ENCODE measurements around the gene DIABLO. TPM values are rescaled to one million over a fixed set of nuclear protein-coding genes. Genes with fewer than 3 reads are reported as not detected.
A peak's percentile ranks its signal among the peaks of the same experiment; 100 is the strongest.

The DIABLO gene
- total RNA-seq, 2 experiments from 2014 or later = 40.3 to 46.1 TPM

DNA sequence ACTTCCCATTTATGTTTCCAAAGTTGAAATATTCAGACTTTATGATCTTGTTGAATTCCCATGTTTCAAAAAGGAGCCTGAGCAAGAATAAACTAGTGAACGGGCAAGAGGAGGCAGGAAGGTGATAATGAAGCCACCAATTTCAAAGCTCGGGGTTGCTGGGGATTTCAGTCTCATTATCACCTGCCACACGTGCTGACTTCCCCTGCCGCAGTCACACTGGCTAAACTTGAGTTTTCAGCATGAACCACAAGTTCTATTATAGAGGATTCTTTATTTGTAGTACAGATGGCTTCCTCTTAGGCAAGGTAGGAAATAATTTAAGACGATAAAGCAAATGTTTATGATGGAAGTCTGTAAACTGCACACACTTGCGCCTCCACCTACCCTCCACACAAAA, 18.1 kb upstream of the DIABLO start:
- Mint-ChIP-seq H3K4me3 (peak overlapping the region; percentile 84), H3K9me3 (ENCODE audit: low read depth) (no peaks in the 10 kb centered on the region), H3K36me3 (peaks cover 20% of the 10 kb centered on the region), H3K4me1 (peaks cover 37% of the 10 kb centered on the region), H3K27me3 (no peaks in the 10 kb centered on the region), H3K27ac (peak overlapping the region; percentile 97)
- CTCF ChIA-PET = interaction anchor here (0.6 to 3.9 kb wide), 12 partner anchors 13 to 550 kb away, joined by 3 to 33 read pairs (median 6); partner anchors contain the start of gene DIABLO
- ATAC-seq (peak; percentile 26), DNase-seq (peak; percentile 61)

DNA sequence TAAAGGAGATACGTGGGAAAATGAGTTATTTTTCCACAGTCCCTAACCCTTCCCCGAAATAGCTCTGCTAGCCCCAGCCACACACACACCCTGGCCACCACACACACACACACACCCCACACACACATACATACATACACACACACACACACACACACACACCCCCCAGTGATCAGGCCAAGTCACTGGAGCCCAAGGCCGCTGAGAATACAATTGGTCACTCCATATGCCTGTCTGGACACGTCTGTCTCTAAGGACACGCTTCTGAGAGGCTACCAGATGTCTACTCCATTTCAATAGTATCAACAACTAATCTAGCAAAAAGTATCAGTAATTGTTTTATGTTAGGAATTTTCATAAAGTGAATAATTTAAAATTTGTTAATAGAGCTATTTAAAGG, 13.0 kb upstream of the DIABLO start:
- no peaks in the 10 kb centered on the region for H3K9me3 Mint-ChIP-seq (ENCODE audit: low read depth)
- peaks cover 30% of the 10 kb centered on the region for H3K36me3 Mint-ChIP-seq
- H3K4me3 Mint-ChIP-seq = no peak overlapping the region
- no peak for ATAC-seq
- H3K27me3 Mint-ChIP-seq = no peaks in the 10 kb centered on the region
- CTCF ChIA-PET = interaction anchor here (0.6 to 1.4 kb wide), 4 partner anchors 12 to 332 kb away, joined by 3 to 5 read pairs (median 4); no protein-coding TSS in a partner anchor
- DNase-seq = no peak
- peaks cover 14% of the 10 kb centered on the region for H3K4me1 Mint-ChIP-seq
- no peak overlapping the region for H3K27ac Mint-ChIP-seq

DNA sequence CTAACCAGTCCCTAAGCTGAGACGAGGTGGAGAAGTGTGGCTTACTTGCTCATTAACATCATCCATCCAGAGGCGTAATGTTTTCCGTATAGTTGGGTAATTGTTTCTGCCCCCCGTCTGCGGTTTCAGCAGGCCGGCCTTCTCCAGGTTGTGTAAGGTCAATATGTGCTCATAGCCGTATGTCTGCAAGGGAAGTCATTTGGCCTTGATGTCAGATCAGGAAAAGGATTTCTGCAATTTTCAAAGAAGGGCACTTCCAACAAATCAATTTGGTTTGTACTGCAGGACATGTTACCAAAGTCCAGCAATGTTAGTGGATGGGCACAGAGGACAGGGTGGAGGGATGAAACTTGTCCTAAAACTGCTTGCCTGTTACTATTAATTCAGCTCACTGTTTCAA, 9.9 kb upstream of the DIABLO start:
- ATAC-seq = no peak
- H3K4me3 Mint-ChIP-seq = no peak overlapping the region
- CTCF ChIA-PET = interaction anchor here (1.5 kb wide), 1 partner anchor 9 kb away, joined by 4 read pairs; no protein-coding TSS in a partner anchor
- H3K36me3 Mint-ChIP-seq = peaks cover 28% of the 10 kb centered on the region
- no peak overlapping the region for H3K27ac Mint-ChIP-seq
- no peaks in the 10 kb centered on the region for H3K4me1 Mint-ChIP-seq
- DNase-seq = no peak
- no peaks in the 10 kb centered on the region for H3K27me3 Mint-ChIP-seq
- no peaks in the 10 kb centered on the region for H3K9me3 Mint-ChIP-seq (ENCODE audit: low read depth)

DNA sequence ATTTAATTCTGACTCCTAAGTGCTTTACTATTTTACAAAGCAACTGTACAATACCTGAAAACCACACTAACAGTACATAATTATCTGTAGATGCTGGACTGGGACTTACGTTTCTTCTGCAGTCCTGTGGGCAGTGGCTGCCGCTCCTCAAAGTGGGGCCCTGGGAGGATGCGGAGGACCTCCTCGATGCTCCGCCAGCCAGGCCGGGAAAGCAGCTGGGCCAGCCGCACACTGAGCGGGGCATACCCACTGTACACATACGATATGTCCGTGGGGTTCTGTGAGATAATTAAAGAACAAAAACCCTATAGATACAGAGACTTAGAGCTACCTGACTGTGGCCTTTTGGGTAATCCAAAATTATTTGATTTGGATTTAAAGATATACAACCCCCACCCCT, 6.8 kb upstream of the DIABLO start:
- Mint-ChIP-seq H3K4me1 (peaks cover 8% of the 10 kb centered on the region), H3K27me3 (no peaks in the 10 kb centered on the region), H3K9me3 (ENCODE audit: low read depth) (no peaks in the 10 kb centered on the region), H3K4me3 (no peak overlapping the region), H3K36me3 (peaks cover 15% of the 10 kb centered on the region), H3K27ac (no peak overlapping the region)
- ATAC-seq (no peak), DNase-seq (no peak)
- CTCF ChIA-PET = interaction anchor here (0.8 to 1.1 kb wide), 2 partner anchors 13 to 238 kb away, joined by 3 read pairs; no protein-coding TSS in a partner anchor

DNA sequence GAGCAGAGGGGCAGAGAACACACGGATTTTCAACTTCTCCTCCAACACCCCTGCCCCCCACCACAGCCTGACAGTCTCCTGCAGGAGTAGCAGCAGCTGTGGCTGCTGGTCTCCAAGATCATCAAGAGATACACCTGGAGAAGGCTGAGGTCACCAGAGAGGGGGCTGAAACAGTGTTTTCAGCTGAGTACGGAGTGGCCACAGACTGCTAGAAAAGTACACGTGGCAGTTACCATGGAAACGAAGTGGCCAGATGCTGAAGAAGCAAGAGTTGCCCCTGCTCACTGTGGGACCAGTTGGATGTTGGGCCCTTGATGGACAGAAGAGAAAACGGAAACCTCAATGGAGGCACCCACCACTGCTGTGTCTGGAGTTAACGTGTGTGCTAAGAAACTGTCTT, 4.9 kb upstream of the DIABLO start:
- H3K9me3 Mint-ChIP-seq (ENCODE audit: low read depth) = no peaks in the 10 kb centered on the region
- H3K36me3 Mint-ChIP-seq = peaks cover 14% of the 10 kb centered on the region
- ATAC-seq = no peak
- DNase-seq = no peak
- CTCF ChIA-PET = interaction anchor here (0.8 to 2.7 kb wide), 3 partner anchors 13 to 169 kb away, joined by 3 to 8 read pairs (median 7); partner anchors contain the start of gene VPS33A
- H3K4me1 Mint-ChIP-seq = peaks cover 20% of the 10 kb centered on the region
- H3K4me3 Mint-ChIP-seq = no peak overlapping the region
- H3K27me3 Mint-ChIP-seq = no peaks in the 10 kb centered on the region
- H3K27ac Mint-ChIP-seq = no peak overlapping the region

DNA sequence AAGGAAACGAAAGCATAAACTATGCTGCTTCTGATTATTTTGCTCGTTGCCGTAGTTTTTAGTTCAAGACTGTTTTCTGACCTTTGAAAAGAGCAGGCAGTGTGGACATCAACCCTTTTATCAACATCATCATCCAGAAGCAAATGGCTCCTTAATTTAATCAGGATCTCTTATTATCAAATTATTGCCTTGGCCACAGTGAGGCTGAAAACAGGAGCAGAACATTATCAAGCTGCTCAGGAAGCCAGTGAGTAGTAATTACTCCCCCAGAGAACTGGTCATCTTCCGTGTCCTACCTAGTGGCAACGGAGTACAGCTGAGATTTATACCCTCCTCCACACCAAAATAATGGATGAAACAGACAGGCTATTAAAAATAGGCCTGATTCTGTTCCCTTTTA, 2.2 kb upstream of the DIABLO start:
- H3K4me1 Mint-ChIP-seq = peaks cover 35% of the 10 kb centered on the region
- CTCF ChIA-PET = interaction anchor here (3.4 to 3.6 kb wide), 2 partner anchors 16 to 38 kb away, joined by 33 to 34 read pairs; partner anchors contain the start of gene VPS33A
- no peaks in the 10 kb centered on the region for H3K27me3 Mint-ChIP-seq
- no peak for ATAC-seq
- peak overlapping the region; percentile 86 for H3K27ac Mint-ChIP-seq
- DNase-seq = no peak
- no peaks in the 10 kb centered on the region for H3K9me3 Mint-ChIP-seq (ENCODE audit: low read depth)
- H3K4me3 Mint-ChIP-seq = peak overlapping the region; percentile 85
- H3K36me3 Mint-ChIP-seq = peaks cover 8% of the 10 kb centered on the region

DNA sequence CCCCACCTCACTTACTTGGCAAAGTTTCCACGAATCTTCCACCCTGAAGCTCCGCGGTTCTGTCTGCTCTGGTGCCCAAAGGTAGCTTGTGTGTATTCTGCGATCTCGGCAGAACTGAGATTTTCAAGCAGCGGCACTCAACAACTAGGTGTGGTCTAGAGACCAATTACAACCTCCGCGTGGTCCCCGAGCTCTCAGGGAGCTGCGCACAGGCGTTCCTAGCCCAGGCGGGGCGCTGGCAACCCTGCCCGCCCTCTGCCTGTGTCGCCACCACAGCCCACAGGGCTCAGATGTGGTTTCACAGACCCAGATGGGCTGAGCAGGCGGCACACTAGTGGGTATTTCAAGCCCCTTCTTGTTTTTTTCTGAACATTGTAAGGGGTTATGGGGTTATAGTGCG, 1.5 kb upstream of the DIABLO start:
- peaks cover 9% of the 10 kb centered on the region for H3K36me3 Mint-ChIP-seq
- DNase-seq (peak; percentile 84), ATAC-seq (peak; percentile 16)
- H3K27me3 Mint-ChIP-seq = no peaks in the 10 kb centered on the region
- H3K4me3 Mint-ChIP-seq = peak overlapping the region; percentile 85
- peak overlapping the region; percentile 86 for H3K27ac Mint-ChIP-seq
- H3K9me3 Mint-ChIP-seq (ENCODE audit: low read depth) = no peaks in the 10 kb centered on the region
- H3K4me1 Mint-ChIP-seq = peaks cover 39% of the 10 kb centered on the region
- CTCF ChIA-PET = interaction anchor here (1.0 to 3.6 kb wide), 8 partner anchors 9 to 61 kb away, joined by 3 to 34 read pairs (median 4); partner anchors contain the start of gene VPS33A

DNA sequence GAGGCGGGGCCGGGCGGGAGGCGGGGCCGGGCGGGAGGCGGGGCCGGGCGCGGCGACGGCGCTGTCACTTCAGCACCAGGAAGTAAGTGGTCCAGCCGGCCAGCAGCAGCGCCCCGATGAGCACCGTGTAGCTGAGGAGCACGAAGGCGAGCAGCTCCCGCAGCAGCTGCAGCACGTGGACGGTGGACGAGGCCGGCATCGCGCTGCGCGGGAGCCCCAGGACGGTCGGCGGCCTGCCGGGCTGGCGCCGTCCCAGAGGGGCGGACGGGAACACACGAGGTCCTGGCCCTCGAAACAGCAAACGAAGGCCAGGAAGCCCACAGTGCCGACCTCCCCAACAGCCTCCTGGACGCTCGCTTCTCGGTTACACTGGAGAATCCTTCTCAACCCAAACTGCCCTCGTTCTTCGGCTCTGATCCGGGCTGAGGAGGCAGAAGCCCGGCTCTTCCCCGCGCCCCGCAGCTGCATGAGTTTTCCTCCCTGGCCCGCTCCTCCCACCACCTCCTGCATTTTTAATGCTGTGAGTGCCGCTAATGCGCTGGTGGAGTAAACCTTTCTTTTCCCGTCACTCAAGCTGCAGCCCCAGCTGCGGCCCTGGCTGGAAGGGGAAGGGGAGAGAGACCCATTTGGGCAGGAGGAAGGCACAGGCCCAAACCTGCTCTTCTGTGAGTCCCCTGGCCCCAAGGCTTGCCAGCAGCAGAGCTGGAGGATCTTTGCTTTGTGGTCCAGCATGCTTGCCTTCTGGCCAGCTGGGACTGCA, 694 bp upstream of the DIABLO start:
- DNase-seq = no peak
- CTCF ChIA-PET = interaction anchor here (0.6 to 3.6 kb wide), 14 partner anchors 9 to 245 kb away, joined by 3 to 34 read pairs (median 4); partner anchors contain the start of gene VPS33A
- Mint-ChIP-seq H3K9me3 (ENCODE audit: low read depth) (no peaks in the 10 kb centered on the region), H3K4me1 (peaks cover 41% of the 10 kb centered on the region), H3K27me3 (no peaks in the 10 kb centered on the region), H3K36me3 (peaks cover 13% of the 10 kb centered on the region), H3K27ac (peak overlapping the region; percentile 86), H3K4me3 (peak overlapping the region; percentile 85)
- ATAC-seq = peak; percentile 66

DNA sequence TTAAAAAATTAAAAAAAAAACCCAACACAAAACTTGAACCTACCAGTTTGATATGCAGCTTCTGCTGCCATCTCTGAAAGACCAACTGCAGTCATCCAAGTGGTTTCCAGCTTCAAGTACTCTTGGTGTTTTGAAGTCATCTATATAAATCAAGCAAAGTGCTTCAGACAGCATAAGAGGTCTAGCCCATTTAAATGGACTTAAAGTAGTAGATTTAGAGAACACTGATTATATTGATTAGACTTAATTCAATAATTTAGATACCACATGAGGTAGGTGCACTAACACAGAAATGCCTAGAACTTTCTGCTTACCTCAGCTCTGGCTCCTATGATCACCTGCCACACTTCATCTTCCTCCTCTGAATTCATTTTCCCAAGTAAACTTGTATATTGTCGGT, 9.4 kb downstream of the DIABLO start:
- CTCF ChIA-PET = interaction anchor here (0.5 to 2.2 kb wide), 5 partner anchors 13 to 93 kb away, joined by 3 to 5 read pairs (median 5); partner anchors contain the start of gene B3GNT4
- DNase-seq (no peak), ATAC-seq (no peak)
- Mint-ChIP-seq H3K36me3 (peaks cover 56% of the 10 kb centered on the region), H3K9me3 (ENCODE audit: low read depth) (no peaks in the 10 kb centered on the region), H3K27ac (no peak overlapping the region), H3K4me1 (peaks cover 8% of the 10 kb centered on the region), H3K27me3 (no peaks in the 10 kb centered on the region), H3K4me3 (no peak overlapping the region)

DNA sequence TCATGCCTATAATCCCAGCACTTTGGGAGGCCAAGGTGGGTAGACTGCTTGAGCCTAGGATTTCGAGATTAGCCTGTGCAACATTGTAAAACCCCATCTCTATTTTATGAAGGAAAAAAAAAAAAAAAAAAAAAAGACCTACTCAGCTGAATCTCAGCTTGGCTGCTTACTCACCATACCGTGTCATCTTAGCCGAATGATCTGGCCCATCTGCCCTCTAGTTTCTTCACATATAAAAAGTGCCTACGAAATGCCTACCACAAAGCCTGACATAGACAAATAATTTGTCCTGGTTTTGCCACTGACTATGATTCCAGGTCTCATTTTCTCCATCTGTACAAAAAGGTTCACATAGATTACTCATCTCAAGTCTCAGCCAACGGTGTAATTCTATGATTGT, 10.1 kb downstream of the DIABLO start:
- no peak for DNase-seq
- Mint-ChIP-seq H3K4me1 (peaks cover 4% of the 10 kb centered on the region), H3K27ac (no peak overlapping the region)

DNA sequence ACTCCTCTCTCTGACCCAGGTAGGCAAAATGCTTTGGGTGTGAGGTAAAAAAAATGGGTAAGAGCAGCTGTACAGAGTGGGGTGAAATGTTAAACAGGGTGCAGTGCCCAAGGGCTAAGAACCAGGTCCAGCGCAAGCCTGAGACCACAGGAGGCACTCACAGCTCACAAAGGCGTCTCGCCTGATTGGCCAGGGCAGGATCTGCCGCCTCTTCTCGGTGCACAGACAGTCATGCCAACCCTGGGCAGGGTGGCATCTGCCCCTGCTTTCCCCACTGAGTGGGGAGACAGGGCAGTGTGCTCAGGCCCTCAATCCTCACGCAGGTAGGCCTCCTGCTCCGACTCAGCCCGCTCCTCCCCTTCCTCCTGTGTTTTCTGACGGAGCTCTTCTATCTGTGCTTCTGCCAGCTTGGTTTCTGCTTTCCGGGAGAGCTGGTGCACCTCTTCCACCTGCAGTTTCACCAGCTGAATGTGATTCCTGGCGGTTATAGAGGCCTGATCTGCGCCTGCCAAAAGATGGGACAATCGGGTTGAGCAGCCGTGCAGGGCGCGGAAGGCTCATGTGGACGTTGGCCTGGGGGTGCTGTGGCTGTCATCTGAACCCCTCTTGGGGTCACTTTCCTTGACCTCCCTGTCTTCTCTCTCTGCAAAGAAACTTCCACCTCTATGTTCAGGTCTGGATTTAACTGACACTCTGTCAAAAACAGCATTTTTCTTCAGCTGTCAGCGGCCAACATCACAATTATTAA, 17.6 kb downstream of the DIABLO start:
- Mint-ChIP-seq H3K27me3 (peaks cover 18% of the 10 kb centered on the region), H3K27ac (no peak overlapping the region), H3K36me3 (peaks cover 27% of the 10 kb centered on the region), H3K4me3 (no peak overlapping the region), H3K4me1 (peaks cover 7% of the 10 kb centered on the region), H3K9me3 (ENCODE audit: low read depth) (no peaks in the 10 kb centered on the region)
- ATAC-seq (no peak), DNase-seq (no peak)
- CTCF ChIA-PET = interaction anchor here (0.5 kb wide), 1 partner anchor 157 kb away, joined by 3 read pairs; no protein-coding TSS in a partner anchor

More for the DNA sequence above, 10.1 kb downstream of the DIABLO start:
- no peak overlapping the region for H3K4me3 Mint-ChIP-seq
- peaks cover 56% of the 10 kb centered on the region for H3K36me3 Mint-ChIP-seq
- CTCF ChIA-PET = interaction anchor here (0.5 to 2.2 kb wide), 6 partner anchors 12 to 83 kb away, joined by 3 to 5 read pairs (median 4); partner anchors contain the start of gene B3GNT4
- ATAC-seq = no peak
- no peaks in the 10 kb centered on the region for H3K9me3 Mint-ChIP-seq (ENCODE audit: low read depth)
- no peaks in the 10 kb centered on the region for H3K27me3 Mint-ChIP-seq

DNA sequence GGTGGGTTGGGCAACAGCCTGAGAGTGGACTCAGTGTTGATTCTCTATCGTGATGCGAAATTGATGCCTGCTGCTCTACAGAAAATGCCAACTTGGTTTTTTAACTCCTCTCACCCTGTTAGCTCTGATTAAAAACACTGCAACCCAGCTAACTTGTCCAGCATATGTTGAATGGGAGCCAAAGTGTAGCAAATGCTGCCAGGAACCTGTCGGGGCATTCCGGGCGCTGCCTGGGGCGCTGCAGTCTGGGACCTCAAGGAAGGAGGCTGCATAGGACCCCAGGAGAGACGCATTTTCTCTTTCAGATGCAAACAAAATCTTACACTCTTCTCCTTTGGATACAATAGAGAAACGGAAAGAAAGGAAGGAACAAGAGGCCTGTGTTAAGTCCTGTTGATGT, 18.5 kb downstream of the DIABLO start:
- ATAC-seq = no peak
- CTCF ChIA-PET = interaction anchor here (0.5 kb wide), 1 partner anchor 156 kb away, joined by 3 read pairs; no protein-coding TSS in a partner anchor

DNA sequence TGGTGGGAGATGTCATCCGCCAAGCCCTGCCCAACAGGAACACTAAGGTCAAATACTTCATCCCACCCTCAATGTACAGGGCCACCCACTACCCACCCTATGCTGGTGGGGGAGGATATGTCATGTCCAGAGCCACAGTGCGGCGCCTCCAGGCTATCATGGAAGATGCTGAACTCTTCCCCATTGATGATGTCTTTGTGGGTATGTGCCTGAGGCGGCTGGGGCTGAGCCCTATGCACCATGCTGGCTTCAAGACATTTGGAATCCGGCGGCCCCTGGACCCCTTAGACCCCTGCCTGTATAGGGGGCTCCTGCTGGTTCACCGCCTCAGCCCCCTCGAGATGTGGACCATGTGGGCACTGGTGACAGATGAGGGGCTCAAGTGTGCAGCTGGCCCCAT, 18.9 kb downstream of the DIABLO start:
- CTCF ChIA-PET = no interaction called here
- H3K4me1 Mint-ChIP-seq = peaks cover 10% of the 10 kb centered on the region
- no peaks in the 10 kb centered on the region for H3K9me3 Mint-ChIP-seq (ENCODE audit: low read depth)

More for the DNA sequence above, 18.5 kb downstream of the DIABLO start:
- no peak for DNase-seq
- no peak overlapping the region for H3K27ac Mint-ChIP-seq
- H3K27me3 Mint-ChIP-seq = peaks cover 26% of the 10 kb centered on the region
- no peaks in the 10 kb centered on the region for H3K9me3 Mint-ChIP-seq (ENCODE audit: low read depth)
- peaks cover 10% of the 10 kb centered on the region for H3K4me1 Mint-ChIP-seq
- H3K36me3 Mint-ChIP-seq = peaks cover 25% of the 10 kb centered on the region
- H3K4me3 Mint-ChIP-seq = no peak overlapping the region

More for the DNA sequence above, 18.9 kb downstream of the DIABLO start:
- Mint-ChIP-seq H3K36me3 (peaks cover 22% of the 10 kb centered on the region), H3K4me3 (no peak overlapping the region), H3K27me3 (peaks cover 27% of the 10 kb centered on the region), H3K27ac (no peak overlapping the region)
- ATAC-seq (no peak), DNase-seq (no peak)
